Measurements from ENCODE around the gene SELENOP.
A peak's percentile ranks its signal among the peaks of the same experiment; 100 is the strongest.

SELENOP gene

DNA sequence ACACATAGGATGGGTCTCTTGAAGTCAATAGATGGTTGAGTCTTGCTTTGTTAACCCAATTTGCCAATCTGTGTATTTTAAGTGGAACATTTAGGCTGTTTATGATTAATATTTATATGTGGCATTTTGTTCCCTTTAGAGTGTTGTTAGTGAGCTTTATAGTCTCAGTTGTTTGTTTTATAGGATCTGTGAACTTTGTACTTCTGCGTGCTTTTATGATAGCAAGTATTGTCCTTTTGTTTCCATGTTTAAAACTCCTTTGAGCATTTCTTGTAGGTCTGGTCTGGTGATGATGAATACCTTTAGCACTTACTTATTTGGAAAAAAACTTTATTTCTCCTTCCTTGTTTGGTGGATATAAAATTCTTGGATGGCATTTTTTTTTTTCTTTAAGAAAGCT lies 23.8 kb downstream of the SELENOP start:
- no peak for DNase-seq

DNA sequence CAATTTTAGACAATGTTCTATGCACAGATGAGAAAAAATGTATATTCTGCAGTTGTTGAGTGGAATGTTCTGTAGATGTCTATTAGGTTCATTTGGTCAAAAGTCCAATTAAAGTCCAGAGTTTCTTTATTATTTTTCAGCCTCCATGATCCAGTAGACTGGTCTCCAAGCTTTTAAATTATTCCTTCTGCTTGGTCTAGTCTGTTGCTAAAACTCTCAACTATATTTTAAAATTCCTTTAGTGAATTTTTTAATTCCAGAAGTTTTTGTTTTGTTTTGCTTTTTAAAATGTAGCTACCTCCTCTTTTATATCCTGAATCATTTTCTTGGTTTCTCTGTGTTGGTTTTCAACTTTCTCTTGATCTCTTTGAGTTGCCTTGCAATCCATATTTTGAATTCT lies 24.6 kb downstream of the SELENOP start:
- no peak for DNase-seq

DNA sequence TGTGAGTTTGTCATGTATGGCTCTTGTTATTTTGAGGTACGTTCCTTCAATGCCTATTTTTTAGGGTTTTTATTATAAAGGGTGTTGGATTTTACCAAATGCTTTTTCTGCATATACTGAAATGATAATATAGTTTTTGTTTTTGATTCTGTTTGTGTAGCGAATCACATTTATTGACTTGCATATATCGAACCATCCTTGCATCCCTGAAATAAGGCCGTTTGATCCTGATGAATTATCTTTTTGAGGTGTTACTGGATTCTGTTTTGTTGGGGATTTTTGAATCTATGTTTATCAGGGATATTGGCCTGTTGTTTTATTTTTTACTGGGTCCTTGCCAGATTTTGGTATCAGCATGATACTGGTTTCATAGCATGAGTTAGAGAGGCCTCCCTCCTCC lies 25.9 kb downstream of the SELENOP start:
- no peak for DNase-seq

DNA sequence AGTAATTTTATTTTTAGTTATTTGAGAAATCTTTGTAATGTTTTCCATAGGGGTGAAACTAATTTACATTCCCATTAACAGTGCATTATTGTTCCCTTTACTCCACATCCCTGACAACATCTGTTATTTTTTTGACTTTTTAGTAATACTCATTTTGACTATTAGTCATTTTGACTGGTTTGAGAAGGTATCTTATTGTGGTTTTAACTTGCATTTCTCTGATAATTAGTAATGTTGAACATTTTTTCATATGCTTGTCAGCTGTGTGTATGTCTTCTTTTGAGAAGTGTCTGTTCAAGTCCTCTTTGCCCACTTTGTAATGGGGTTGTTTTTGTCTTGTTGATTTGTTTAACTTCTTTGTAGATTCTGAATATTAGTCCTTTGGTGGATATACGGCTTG lies 27.6 kb downstream of the SELENOP start:
- DNase-seq = no peak

DNA sequence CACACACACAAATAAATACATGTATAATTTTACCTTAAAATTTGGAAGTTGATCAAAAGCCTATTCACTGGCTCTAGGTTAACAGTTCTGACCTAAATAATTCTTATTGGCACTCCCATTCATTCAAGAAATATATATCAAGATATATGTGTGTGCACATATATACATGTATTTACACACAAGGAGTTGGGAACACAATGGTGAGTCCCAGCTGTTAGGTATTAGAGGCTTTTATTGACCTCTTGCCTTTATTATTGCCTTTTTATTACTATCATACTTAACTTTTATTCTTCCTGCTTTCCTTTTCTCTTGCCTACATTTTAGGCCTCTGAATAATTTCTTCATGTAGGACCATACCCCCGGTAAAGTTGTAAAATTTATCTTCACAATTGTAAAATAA lies 30.1 kb downstream of the SELENOP start:
- DNase-seq = no peak

DNA sequence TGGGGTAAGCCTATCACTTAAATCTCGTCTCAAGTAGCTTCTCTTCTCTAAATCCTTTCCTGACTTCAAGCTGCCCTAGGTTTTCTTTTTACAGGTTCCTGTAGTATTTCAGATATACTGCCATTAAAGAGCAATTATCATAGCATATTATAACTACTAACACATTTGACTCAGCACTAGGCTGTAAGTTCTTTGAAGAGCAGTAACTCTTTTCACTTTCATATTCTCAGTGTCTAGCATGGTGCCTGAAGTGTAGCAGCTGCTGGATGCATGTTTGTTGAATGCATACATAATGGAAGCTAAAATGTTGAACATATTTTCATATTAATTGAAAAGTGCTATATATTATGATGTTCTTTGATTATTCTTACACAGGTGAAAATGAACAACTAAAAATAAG lies 32.6 kb downstream of the SELENOP start:
- DNase-seq = no peak

DNA sequence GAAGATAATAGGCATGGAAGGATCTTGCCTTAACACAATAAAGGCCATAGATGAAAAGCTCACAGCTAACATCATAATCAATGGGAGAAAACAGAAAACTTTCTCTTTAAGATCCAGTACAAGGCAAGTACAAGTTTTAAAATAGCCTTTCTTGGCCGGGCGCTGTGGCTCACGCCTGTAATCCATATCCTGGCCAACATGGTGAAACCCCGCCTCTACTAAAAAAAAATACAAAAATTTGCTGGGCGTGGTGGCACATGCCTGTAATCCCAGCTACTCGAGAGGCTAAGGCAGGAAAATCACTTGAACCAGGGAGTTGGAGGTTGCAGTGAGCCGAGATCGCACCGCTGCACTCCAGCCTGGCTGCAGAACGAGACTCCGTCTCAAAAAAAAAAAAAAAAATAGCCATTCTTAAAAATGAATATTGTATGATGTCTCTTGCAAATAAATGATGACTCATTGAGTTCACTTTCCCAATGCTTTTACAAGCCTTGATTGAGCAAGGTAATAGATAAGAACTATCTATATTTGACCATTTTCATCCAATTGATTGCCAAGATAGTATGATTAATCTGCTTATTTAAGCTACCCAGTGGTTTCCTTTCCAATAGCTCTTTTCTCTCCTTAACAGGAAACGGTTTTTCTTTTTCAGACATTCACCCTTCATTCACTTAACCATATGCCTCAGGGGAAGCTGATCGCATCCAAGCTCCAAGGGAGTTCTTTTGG lies 39.3 kb downstream of the SELENOP start:
- DNase-seq = no peak

DNA sequence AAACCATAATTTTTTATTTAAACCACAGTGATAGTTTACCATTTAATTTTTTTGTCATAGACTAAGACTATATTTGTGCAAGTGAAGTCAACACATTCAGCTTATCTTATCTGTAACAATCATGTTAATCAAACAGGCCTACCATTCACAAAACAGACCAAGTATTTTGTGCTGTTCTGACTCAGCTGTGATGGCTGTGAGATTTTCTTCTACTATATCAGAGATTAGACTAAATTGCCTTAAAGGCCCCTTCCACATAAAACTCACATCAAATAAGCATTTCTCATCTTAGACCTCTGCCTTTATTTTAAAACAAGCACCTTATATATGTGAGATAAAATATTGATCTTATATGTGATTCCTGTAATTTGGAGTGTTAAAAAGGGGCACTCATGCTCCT lies 41.7 kb downstream of the SELENOP start:
- no peak for DNase-seq

DNA sequence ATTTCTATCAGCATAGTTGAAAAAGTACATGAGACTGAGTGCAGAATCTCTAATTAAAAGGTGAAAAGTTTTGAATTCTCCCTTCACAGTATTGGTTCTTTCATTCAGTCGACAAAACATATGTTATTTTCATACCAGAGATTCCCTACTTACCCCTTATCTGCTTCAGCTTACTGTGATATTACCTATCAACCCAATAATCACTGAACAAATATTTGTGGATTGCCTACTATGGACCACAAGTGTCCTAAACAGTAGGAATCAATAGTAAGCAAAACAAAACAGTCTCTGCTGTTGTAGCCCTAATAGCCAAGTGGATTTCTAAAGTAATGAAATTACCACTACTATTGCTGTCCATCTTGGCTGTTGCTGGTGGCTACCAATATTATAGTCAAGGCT lies 43.6 kb downstream of the SELENOP start:
- DNase-seq = no peak

DNA sequence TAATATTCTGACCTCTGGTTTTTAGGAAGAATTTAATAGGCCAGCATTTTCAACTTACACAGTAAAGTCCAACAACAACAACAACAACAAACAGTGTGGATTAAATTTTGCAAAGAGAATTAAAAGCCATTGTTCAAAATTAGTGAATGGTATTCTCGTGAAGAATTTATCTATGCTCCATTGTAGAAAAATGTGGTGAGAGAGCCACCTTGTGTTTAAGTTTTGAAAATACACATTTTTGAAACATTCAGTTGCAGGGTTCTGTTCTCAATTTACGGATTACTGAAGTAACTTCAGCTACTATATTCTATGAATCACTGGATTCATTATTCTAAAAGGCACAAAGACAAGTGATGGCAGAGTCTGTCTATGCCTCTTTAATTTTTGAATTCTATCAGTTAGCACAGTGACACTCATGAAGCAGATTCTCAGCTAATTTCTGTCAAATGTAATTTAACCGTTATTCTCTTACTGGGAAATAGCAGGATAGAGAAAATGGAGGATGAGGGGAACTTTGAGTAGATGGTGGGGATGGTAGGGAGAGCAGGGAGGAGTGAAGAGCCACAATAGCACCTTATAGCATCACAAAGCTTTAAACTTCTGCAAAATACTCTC lies 44.1 kb downstream of the SELENOP start:
- DNase-seq = no peak

DNA sequence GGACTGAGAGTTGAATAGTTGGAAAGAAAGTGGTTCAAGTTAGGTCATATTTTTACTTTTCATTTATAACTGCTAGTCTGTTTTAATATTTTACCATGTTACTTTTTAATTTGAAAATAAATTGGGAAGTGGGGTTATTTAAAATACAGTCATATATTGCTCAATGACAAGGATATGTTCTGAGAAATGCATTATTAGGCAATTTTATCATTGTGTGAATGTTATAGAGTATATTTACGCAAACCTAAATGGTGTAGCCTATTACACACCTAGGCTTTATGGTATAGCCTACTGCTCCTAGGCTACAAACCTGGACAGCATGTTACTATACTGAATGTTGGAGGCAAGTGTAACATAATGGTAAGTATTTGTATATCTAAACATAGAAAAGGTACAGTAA lies 49.9 kb downstream of the SELENOP start:
- no peak for DNase-seq

DNA sequence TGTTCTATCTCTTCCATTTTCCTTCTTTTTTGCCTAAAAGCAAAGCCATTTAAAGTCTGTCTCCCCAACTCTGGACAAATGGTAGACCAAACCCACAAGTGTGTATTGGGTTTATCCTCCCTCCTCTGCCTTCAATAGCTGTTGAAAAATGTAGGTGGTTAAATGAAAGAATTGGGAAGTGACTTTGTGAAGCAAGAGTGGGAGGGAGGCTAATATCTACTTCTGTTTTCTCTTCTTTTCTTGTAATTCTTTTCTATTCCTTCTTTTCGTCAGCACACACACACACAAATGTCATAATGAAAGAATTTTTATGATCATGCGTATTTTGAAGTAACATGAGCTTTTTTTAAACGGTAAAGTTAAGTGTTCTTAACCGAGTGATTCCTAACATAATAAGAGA lies 51.3 kb downstream of the SELENOP start:
- DNase-seq = no peak

DNA sequence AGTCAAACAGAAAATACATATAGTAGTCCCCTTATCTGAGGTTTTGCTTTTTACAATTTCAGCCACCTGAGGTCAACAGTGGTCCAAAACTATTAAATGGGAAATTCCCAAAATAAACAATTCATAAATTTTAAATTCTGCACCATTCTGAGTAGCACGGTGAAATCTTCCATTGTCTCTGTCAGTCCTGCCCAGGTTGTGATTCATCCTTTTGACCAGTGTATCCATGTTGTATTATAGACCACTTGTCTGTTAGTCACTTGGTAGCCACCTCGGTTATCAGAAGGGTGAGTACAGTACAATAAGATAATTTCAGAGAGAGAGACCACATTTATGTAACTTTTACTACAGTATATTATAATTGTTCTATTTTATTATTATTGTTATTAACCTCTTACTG lies 52.2 kb downstream of the SELENOP start:
- no peak for DNase-seq

DNA sequence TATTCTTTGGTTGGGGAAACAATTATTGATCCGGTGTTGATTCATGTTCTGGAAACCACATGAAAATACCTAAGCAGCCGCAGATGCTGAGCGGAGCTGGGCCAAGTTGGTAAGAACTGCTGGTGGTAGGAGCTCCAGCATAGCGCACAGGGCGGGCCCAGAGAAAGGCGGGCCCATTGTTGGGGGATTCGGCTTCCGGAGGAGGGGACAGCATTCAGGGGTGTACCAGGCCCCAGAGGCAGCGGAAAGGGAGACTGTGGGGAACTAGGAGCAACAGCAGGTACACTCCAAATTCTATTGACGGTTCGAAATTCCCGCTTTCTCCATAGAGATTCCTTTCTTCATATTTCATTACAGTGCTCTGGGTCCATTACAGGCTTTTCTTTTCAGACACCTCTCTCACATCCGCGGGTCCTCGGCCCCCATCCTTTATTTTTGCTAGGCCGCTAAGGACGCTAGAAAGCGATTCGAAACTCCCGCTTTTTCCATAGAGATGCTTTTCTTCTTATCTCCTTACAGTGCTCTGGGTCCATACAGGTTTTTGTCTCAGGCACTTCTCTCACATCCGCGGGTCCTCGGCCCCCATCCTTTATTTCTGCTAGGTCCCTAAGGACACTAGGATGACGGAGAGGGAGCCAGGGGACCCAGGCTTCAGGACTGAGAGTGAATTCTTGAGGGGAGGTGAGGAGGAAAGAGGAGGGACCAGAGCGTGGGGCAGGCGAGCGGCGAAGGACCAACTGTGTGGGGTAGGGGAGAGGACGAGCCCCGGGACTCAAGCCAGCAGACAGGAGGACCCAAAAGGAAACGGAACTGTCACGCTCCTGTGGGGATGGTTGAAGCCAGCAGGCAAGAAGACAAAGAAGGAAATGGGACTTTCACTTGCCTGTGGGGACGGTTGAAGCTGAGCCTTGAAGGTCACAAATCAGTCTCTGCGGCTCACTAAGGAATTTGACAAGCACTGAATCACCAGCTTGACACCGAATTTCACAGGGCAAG lies 54.8 kb downstream of the SELENOP start, which contains the start of gene CCDC152:
CCDC152 (plus strand) TSS at position 213 of the 996 bp plus-strand sequence. CDS start 2,304 bp downstream, outside the sequence.
- DNase-seq = peak; percentile 46

DNA sequence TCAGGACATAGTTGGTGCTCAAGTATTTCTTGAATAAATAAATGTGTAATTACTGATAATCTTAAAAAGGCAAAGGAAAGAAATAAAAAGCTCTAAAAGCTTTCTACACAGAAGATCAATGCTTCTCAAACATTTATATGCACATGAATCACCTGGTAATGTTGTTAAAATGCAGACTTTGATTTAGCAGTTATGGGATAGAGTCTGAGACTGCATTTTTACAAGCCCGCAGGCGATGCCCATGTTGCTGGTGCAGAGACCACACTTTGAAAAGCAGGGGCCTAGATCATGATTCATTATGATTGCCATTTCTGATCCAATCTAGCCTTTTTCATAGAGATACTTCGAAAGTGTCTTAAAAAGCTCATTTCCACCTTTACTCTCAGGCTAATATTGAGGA lies 58.6 kb downstream of the SELENOP start:
- DNase-seq = no peak

DNA sequence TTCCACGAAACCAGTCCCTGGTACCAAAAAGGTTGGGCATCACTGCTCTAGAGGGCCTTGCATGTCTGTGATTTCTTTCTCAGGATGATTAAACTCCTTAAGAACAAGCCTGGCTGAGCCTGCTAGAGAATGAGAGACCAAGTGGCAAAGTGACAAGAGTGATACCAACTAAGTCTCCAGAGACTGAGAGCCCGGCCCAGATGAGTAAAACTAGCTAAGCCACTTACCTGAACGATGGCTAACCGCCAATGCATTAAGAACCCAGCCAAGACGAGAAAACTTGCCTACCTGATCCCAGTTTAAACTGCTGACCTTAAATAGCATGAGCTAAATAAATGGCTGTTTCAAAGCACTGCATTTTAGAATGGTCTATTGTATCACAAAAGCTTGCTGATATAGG lies 60.6 kb downstream of the SELENOP start:
- DNase-seq = no peak

DNA sequence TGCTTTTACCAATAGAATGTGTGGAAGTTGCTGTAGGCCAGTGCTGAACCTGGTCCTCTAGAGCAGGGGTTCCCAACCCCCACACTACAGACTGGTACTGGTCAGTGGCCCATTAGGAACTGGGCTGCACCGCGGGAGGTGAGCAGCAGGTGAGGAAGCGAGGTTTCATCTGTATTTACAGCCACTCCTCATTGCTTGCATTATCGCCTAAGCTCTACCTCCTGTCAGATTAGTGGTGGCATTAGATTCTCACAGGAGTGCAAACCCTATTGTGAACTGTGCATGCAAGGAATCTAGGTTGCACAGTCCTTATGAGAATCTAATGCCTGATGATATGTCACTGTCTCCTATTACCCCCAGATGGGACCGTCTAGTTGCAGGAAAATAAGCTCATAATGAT lies 61.2 kb downstream of the SELENOP start:
- DNase-seq = no peak

Data from stimulated activated CD4-positive, alpha-beta T cell treated with anti-CD3 and anti-CD28 coated beads, Interleukin-12 subunit alpha, Interleukin-12 subunit beta, amount 100 ng/mL, for 4 hours (primary cell).